Stimulated activated naive CD4-positive, alpha-beta T cell treated with Interleukin-2 at 50 U/mL for 16 hours (primary cell): ENCODE data around the gene VAV3.

ENCODE experiments used
- DNase-seq: peaks from one replicate; lab custom pipeline; 2025; lab: John Stamatoyannopoulos, UW

Gene VAV3

GRCh38 chr1:107833061-107833460 is 131.9 kb downstream of the VAV3 start:
- DNase-seq, result no peak

GRCh38 chr1:107831921-107832320 is 133.1 kb downstream of the VAV3 start:
- DNase-seq, result no peak

- DNase-seq, result no peak
These were observed 134.5 kb downstream of the VAV3 start for GRCh38 chr1:107830526-107830925.

GRCh38 chr1:107830075-107830474 is 134.9 kb downstream of the VAV3 start:
- no peak for DNase-seq

- no peak for DNase-seq
These were observed 135.8 kb downstream of the VAV3 start for GRCh38 chr1:107829036-107829770.

GRCh38 chr1:107824946-107825345 is 140.0 kb downstream of the VAV3 start:
- no peak for DNase-seq

- DNase-seq, result no peak
These were observed 143.6 kb downstream of the VAV3 start for GRCh38 chr1:107821340-107821739.

GRCh38 chr1:107820801-107821200 is 144.2 kb downstream of the VAV3 start:
- no peak for DNase-seq

- no peak for DNase-seq
These were observed 147.0 kb downstream of the VAV3 start for GRCh38 chr1:107817935-107818334.

- DNase-seq, result no peak
These were observed 147.8 kb downstream of the VAV3 start for GRCh38 chr1:107817206-107817605.

GRCh38 chr1:107810291-107810951 is 154.6 kb downstream of the VAV3 start:
- DNase-seq, result no peak

GRCh38 chr1:107807855-107808254 is 157.1 kb downstream of the VAV3 start:
- no peak for DNase-seq

- no peak for DNase-seq
These were observed 157.6 kb downstream of the VAV3 start for GRCh38 chr1:107807405-107807804.

GRCh38 chr1:107806902-107807301 is 158.1 kb downstream of the VAV3 start:
- no peak for DNase-seq

GRCh38 chr1:107804741-107805140 is 160.2 kb downstream of the VAV3 start:
- no peak for DNase-seq

- DNase-seq, result no peak
These were observed 160.8 kb downstream of the VAV3 start for GRCh38 chr1:107804134-107804533.

GRCh38 chr1:107803579-107803978 is 161.4 kb downstream of the VAV3 start:
- no peak for DNase-seq

- DNase-seq, result no peak
These were observed 162.3 kb downstream of the VAV3 start for GRCh38 chr1:107802654-107803053.

GRCh38 chr1:107795994-107796393 is 169.0 kb downstream of the VAV3 start:
- no peak for DNase-seq

GRCh38 chr1:107795441-107795840 is 169.5 kb downstream of the VAV3 start:
- no peak for DNase-seq

- DNase-seq, result no peak
These were observed 170.4 kb downstream of the VAV3 start for GRCh38 chr1:107794571-107794970.

GRCh38 chr1:107793896-107794453 is 171.0 kb downstream of the VAV3 start:
- DNase-seq, result no peak

GRCh38 chr1:107791348-107791747 is 173.6 kb downstream of the VAV3 start:
- no peak for DNase-seq
